ENCODE results near the gene VWA5B2.
"Not testable (repeated sequence)": the region's sequence is repeated elsewhere in the genome, so short reads cannot be mapped to it uniquely, and the experiment has no call there.

VWA5B2 gene

GRCh38 chr3:184241447-184242296 lies 12.3 kb downstream of the VWA5B2 start:
- DNase-seq (ENCODE audit: low read depth in 2 of 3, low spot score in 1 of 3) = no peak

- DNase-seq (ENCODE audit: low read depth in 2 of 3, low spot score in 1 of 3) = no peak
These were observed 12.9 kb downstream of the VWA5B2 start for GRCh38 chr3:184242297-184242685.

DNA sequence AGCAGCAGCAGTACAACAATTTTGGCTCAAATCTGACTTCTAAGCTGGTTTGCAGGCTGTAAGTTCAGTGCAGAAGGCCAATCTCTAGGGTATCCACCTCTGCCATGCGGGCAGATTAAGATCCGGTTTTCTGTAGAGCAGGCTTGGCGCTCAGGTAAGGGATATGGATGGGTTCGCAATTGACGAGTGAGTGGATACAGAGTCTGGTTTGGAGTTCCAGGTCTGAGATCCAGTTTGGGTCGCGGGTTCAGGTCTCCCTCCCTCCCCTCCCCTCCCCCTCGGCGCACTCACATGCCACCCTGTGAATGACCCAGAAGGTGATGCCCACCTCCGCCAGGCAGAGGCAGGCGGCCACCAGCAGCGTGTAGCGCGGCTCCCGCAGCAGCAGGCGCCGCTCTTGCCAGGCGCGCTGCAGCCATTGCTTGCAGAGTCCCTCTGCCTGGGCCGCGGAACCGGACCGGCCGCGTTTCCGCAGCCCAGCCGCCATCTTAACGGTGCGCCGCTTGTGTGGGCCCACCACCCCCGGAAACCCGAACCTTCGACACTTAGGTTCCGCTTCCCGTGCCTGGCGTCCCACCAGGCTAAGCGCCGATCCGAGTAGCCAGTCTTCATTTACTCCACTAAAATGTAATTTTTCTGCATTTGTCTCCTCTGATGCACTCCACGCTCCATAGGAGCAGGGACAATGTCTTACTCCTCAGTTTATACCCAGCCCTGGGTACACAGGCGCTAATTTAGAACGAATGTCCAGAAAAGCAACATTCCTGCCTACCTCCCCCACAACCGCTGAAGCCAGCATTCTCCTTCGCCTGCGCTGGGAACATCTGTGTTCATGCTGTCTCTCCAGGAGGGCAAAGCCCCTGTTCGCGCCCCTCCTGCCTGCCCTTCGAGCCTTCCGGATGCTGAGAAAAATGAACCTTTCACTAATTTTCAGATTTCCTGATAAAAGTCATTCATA lies 19.3 kb downstream of the VWA5B2 start, which contains the start of gene ALG3:
Gene ALG3, minus strand, starts transcription at position 509 of the 958 bp plus-strand sequence. Its CDS starts 22 bp downstream, at position 487.
- DNase-seq (ENCODE audit: low read depth in 2 of 3, low spot score in 1 of 3) = peak; percentile 82 to 87 (median 82)

DNA sequence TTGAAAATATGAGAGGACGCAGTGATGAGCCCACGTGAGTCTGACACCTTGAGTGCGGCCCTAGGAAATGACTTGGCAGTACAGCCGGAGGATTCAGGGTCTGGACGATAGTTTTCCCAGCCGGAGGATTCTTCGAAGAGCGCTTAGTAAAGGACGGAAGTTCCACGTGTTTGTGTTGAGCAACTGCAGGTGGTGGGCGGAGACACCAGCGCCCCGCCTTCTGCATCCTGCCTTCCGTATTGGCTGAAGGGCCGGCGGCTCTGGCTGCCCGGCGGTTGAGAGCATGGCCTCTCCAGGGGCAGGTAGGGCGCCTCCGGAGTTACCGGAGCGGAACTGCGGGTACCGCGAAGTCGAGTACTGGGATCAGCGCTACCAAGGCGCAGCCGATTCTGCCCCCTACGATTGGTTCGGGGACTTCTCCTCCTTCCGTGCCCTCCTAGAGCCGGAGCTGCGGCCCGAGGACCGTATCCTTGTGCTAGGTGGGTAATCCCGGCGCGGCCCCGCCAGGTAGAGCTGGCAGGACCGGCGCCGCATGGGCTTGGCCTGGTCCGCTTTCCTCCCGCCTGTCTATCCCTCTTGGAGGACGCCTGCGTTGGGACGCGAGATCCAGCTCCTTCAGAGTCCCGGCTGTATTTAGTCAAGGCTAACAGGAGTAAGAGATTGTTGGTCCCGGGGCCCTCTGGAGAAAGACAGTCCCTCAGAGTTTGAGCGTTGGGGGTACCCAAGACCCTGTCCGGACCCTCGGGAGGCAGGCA lies 20.2 kb downstream of the VWA5B2 start, which contains the start of gene EEF1AKMT4:
Gene EEF1AKMT4, plus strand, starts transcription at position 261 of the 755 bp plus-strand sequence. Its CDS starts 23 bp downstream, at position 284.
- peak; percentile 90 to 95 (median 95) for DNase-seq (ENCODE audit: low read depth in 2 of 3, low spot score in 1 of 3)

DNA sequence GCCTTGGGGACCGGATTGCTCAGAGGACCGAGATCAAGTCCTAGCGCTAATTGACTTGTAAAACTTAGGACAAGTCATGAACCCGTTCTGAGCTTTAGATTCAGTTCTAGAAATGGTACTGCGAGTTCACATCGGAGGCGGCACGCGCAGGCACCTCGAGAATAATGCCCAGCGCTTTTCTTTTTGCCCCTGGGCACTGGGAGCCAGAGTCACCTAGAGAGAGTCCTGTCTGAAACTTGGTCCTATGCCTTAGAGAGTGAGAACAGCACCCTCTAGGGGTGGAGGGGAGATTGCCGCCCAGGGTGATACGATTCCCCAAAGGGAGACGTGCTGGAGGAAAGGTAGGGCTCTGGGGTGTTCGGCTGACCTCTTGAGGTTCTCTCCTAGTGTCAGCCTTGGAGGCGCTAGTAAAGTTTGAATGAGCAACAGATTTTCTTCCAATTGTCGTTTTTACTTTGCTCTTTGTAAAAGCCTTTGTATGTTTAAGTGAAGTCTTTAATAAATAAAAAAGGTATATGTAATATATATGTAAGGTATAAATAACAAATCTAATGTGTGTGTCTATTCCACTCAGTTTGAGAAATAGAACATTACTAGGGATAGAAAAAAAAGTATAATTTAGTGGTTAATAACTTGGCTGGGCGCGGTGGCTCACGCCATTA lies 20.9 kb downstream of the VWA5B2 start:
- DNase-seq (ENCODE audit: low read depth in 2 of 3, low spot score in 1 of 3) = peak; percentile 86 to 98 (median 87)

- peak in 1 of 3 donors; percentile 23 for DNase-seq (ENCODE audit: low read depth in 2 of 3, low spot score in 1 of 3)
These were observed 26.1 kb downstream of the VWA5B2 start for GRCh38 chr3:184255291-184256039.

DNA sequence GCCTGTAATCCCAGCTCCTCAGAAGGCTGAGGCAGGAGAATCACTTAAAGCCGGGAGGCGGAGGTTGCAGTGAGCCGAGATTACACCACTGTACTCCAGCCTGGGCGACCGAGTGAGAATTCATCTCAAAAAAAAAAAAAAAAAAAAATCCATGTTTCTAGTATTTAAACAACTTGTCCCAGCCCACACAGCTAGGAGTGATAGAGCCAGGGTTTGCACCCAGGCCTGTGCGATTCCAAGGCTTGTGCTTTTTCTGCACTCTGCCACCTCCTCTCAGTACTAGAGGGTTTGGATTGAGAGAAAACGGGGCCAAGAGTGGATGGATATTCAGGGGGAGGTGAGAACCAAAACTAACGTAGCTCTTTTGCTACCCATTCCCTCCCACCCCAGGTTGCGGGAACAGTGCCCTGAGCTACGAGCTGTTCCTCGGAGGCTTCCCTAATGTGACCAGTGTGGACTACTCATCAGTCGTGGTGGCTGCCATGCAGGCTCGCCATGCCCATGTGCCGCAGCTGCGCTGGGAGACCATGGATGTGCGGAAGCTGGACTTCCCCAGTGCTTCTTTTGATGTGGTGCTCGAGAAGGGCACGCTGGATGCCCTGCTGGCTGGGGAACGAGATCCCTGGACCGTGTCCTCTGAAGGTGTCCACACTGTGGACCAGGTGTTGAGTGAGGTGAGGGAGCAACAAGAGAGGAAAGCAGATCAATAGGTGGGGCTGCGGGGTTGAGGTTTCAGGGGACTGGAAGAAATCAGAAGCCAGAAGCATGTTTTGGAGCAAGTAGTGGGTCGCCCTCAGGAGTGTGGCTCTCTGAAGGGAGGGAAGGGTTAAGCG lies 27.9 kb downstream of the VWA5B2 start:
- DNase-seq (ENCODE audit: low read depth in 2 of 3, low spot score in 1 of 3) = no peak

- DNase-seq (ENCODE audit: low read depth in 2 of 3, low spot score in 1 of 3) = no peak
These were observed 29.5 kb downstream of the VWA5B2 start for GRCh38 chr3:184258926-184259325.

DNA sequence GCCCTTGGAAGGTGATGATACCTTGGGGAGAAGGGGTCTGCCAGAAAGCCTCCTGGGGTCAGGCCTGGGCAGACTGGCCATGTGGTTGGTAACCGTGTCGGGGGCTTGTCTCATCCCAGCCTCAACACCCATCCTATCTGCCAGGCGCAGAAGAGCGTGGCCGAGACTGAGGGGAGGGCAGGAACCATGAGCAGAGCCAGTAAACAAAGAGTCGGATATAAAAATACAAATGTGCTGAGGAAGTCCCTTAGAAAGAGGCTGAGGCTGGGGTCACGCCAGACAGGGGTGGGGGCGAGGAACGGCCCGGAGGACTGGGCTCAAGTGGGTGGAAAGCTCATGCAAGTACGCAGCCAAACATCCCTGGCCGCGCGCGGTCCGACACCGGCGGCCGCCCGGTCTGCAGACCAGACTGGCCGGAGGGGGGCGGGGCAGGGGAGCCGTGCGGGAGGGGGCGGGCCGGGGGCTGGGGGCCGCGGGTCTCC lies 30.1 kb downstream of the VWA5B2 start:
- DNase-seq (ENCODE audit: low read depth in 2 of 3, low spot score in 1 of 3) = no peak

GRCh38 chr3:184259878-184260723 lies 30.7 kb downstream of the VWA5B2 start:
- DNase-seq (ENCODE audit: low read depth in 2 of 3, low spot score in 1 of 3) = peak in 1 of 3 donors; percentile 24

- DNase-seq (ENCODE audit: low read depth in 2 of 3, low spot score in 1 of 3) = no peak
These were observed 31.4 kb downstream of the VWA5B2 start for GRCh38 chr3:184260724-184261269.

DNA sequence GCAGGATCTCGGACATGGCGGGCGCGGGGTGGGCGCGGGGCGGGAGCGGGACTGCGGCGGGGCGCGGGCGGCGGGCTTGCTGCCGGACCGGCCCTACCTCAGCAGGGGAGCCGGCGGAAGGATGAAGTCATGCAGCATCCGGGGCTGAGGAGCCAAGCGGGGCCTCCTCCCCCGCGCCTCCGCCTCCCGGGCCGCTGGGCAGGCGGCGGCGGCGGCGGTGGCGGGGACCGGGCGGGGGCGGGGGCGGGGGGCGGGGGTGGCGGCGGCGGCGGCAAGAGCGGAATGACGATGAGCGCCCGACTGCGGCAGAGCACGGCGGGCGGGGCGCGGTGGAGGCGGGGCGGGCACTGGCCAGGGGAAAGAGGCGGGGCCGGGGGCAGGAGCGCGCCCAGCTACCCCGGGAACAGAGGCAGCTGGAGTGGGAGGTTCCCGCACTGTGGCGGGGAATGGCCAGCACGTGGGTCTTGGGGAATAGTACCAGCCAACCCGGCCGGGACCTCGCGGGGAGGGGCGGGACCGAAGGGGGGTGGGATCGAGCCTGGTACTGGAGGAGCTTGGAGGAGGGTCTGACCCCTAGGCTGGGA lies 32.0 kb downstream of the VWA5B2 start, which contains the start of gene CAMK2N2:
Gene CAMK2N2, minus strand, starts transcription at position 284 of the 584 bp plus-strand sequence. Its CDS starts 268 bp downstream, at position 16.
- peak in 1 of 3 donors; percentile 61 for DNase-seq (ENCODE audit: low read depth in 2 of 3, low spot score in 1 of 3)

GRCh38 chr3:184261854-184262763 lies 32.7 kb downstream of the VWA5B2 start:
- DNase-seq (ENCODE audit: low read depth in 2 of 3, low spot score in 1 of 3) = no peak

GRCh38 chr3:184262764-184263179 lies 33.4 kb downstream of the VWA5B2 start:
- no peak for DNase-seq (ENCODE audit: low read depth in 2 of 3, low spot score in 1 of 3)

- DNase-seq (ENCODE audit: low read depth in 2 of 3, low spot score in 1 of 3) = not testable (repeated sequence)
These were observed 37.9 kb downstream of the VWA5B2 start for GRCh38 chr3:184267249-184267648.

GRCh38 chr3:184272269-184272668 lies 42.9 kb downstream of the VWA5B2 start:
- no peak for DNase-seq (ENCODE audit: low read depth in 2 of 3, low spot score in 1 of 3)
